Fibroblast of villous mesenchyme (primary cell): ENCODE results near the gene RANBP17. TPM values are rescaled to one million over a fixed set of nuclear protein-coding genes. Genes with fewer than 3 reads are reported as not detected.

Experiments
- DNase-seq: peaks from one replicate; pipeline ENCODE4 v3.0.0-alpha.2; 2010; ENCODE audit warnings: low read depth
- H3K4me3 ChIP-seq: 2 replicates; pipeline ENCODE4 v1.5.1; 2011; ENCODE audit warnings: low read depth, mild to moderate bottlenecking, low read length
- total RNA-seq: library from RNA; depleted of rRNA; stranded (reverse); fragments of >200 nt; gene quantifications from 2 replicates; pipeline ENCODE4 v1.2.3, GENCODE V29; 2012
- TF ChIP-seq, protein P1 (sequence below): IDR thresholded peaks from 2 replicates; pipeline ENCODE4 v1.5.1; 2012; ENCODE audit warnings: low read depth, mild to moderate bottlenecking, low read length; ENCODE audit not compliant: insufficient read depth

The RANBP17 gene
- total RNA-seq, 1 donor: 33.7 TPM

DNA sequence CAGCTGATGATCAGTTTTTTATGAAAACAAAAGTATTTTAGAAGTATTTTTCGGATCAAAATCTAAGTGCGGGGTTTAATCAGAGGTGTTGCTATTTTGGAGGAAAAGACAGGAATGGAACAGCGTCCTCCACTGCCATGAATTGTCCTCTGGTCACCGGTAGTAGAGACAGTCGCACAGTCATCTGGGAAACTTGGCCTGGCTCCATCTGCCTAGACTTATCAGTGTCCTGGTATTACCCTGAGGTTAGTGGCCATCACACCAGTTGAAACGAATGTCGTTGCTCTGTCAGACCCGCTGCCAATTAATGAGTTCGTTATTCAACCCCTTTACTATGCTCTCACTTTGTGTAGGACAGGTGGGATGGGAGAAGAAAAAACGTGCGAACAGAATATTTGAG is 455.4 kb downstream of the RANBP17 start:
- TF ChIP-seq, protein P1, sequence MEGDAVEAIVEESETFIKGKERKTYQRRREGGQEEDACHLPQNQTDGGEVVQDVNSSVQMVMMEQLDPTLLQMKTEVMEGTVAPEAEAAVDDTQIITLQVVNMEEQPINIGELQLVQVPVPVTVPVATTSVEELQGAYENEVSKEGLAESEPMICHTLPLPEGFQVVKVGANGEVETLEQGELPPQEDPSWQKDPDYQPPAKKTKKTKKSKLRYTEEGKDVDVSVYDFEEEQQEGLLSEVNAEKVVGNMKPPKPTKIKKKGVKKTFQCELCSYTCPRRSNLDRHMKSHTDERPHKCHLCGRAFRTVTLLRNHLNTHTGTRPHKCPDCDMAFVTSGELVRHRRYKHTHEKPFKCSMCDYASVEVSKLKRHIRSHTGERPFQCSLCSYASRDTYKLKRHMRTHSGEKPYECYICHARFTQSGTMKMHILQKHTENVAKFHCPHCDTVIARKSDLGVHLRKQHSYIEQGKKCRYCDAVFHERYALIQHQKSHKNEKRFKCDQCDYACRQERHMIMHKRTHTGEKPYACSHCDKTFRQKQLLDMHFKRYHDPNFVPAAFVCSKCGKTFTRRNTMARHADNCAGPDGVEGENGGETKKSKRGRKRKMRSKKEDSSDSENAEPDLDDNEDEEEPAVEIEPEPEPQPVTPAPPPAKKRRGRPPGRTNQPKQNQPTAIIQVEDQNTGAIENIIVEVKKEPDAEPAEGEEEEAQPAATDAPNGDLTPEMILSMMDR: no peak
- no peak overlapping the region for H3K4me3 ChIP-seq
- no peak for DNase-seq

DNA sequence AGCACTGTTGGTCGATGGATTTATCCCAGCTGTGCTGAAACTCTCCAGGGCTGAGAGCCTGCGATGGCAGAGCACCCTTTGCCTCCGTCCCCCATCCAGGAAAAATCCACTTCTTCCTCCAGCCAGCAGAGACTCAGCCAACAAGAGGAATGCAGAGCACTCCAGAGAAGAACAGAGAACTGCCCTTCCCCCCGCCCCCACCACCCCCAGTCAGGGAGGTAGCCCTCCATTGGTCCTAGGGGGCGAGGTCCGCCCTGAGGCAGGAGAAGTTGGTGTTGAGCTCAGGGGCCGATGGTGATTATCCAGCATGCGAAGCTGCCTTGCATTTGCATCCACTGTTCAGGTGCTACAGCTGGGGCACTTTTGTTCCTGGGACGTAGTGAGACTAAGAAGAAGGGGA is 456.2 kb downstream of the RANBP17 start:
- TF ChIP-seq, protein P1: no peak
- no peak overlapping the region for H3K4me3 ChIP-seq
- DNase-seq: no peak

DNA sequence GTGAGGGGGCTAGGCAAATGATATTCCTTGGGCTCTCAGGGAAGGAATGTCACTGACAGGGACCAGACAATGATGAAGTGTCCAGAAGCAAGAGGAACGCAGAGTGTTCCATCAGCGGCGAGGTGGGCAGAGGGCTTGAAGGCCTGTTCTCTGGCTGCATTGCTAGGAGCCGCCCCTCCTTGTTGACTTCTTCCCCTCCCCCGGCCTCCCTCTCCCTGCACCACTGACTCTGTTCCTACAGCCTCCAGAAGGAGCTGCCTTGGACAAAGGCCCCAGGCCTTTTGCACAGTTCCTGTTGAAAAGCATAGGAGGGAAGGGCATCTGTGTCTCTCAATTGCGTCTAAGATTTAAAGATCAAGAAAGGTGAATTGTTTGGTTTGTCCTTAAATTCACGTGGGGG is 459.6 kb downstream of the RANBP17 start:
- DNase-seq: no peak
- H3K4me3 ChIP-seq: no peak overlapping the region
- TF ChIP-seq, protein P1: no peak

GRCh38 chr5:171322527-171322926 is 460.7 kb downstream of the RANBP17 start:
- no peak overlapping the region for H3K4me3 ChIP-seq
- DNase-seq: no peak
- TF ChIP-seq, protein P1: no peak

GRCh38 chr5:171323007-171323406 is 461.2 kb downstream of the RANBP17 start:
- TF ChIP-seq, protein P1: no peak
- no peak for DNase-seq

GRCh38 chr5:171323806-171324632 is 462.2 kb downstream of the RANBP17 start:
- TF ChIP-seq, protein P1: no peak
- H3K4me3 ChIP-seq: no peak overlapping the region
- no peak for DNase-seq

More at GRCh38 chr5:171323007-171323406, 461.2 kb downstream of the RANBP17 start:
- H3K4me3 ChIP-seq: no peak overlapping the region
